Measurements from ENCODE around the gene SCFD2. TPM values are rescaled to one million over a fixed set of nuclear protein-coding genes. Genes with fewer than 3 reads are reported as not detected.

Gene SCFD2
- total and polyA plus RNA-seq, 2 donors (not counting 3 experiments of a cell fraction or from before 2014, with no cell fraction given), result 12.3 to 22.8 TPM

- H3K4me1 ChIP-seq (ENCODE audit: control insufficient read depth, extremely low read depth, insufficient read depth, low read length), result no peaks in the 10 kb centered on the region
- dilution Hi-C loops (cut with MboI; ENCODE audit: extremely low pct_ligation_motif_present, low sequenced_read_pairs), result no loop called here
Observed at GRCh38 chr4:53118676-53119075, 247.2 kb downstream of the SCFD2 start.

GRCh38 chr4:53116954-53117353, 248.9 kb downstream of the SCFD2 start:
- Histone ChIP-seq H3K4me1 (ENCODE audit: control insufficient read depth, extremely low read depth, insufficient read depth, low read length) (no peaks in the 10 kb centered on the region), H3K79me2 (ENCODE audit: control insufficient read depth, insufficient read depth, low read length) (no peaks in the 10 kb centered on the region), H3K4me3 (replicated peaks in 1 of 3; ENCODE audit: insufficient read depth in 1 of 3, low read depth in 1 of 3, low read length in 3 of 3) (no peak overlapping the region), H3K27me3 (ENCODE audit: control insufficient read depth in 2 of 2, insufficient read depth in 2 of 2, low read length in 2 of 2) (no peaks in the 10 kb centered on the region), H3K27ac (ENCODE audit: insufficient read depth, low read depth, low read length) (no peak overlapping the region), H3K9ac (replicated peaks; ENCODE audit: extremely low read depth, insufficient read depth, low read length) (no peak overlapping the region), H4K20me1 (replicated peaks; ENCODE audit: control insufficient read depth, extremely low read depth, insufficient read depth, low read length) (no peaks in the 10 kb centered on the region), H2AFZ (ENCODE audit: low read depth, low read length) (no peak overlapping the region), H3K9me1 (replicated peaks; ENCODE audit: control insufficient read depth, extremely low read depth, insufficient read depth, low read length) (no peaks in the 10 kb centered on the region), H3K36me3 (ENCODE audit: control insufficient read depth in 2 of 2, extremely low read depth in 1 of 2, insufficient read depth in 2 of 2, low read length in 2 of 2) (no peaks in the 10 kb centered on the region), H3K4me2 (ENCODE audit: insufficient read depth, low read length) (no peak overlapping the region), H3K9me3 (replicated peaks; ENCODE audit: control insufficient read depth, insufficient read depth, low read length) (no peaks in the 10 kb centered on the region)
- no peak for FAIRE-seq
- dilution Hi-C loops (cut with MboI; ENCODE audit: extremely low pct_ligation_motif_present, low sequenced_read_pairs) (no loop called here), intact Hi-C loops (cut with micrococcal nuclease) (no loop called here)
- ChIA-PET POLR2A (no interaction called here), CTCF (interaction anchor here (1.2 kb wide), 1 partner anchor 16 kb away, joined by 5 read pairs; no protein-coding TSS in a partner anchor)
- DNase-seq (ENCODE audit: low read depth, low spot score), result no peak
- TF ChIP-seq GATA2 (IDR thresholded peaks at IDR 0.05; ENCODE audit: insufficient read depth, insufficient read length, low read depth, low read length) (no peak), EZH2 (IDR thresholded peaks at IDR 0.05; ENCODE audit: borderline replicate concordance, low read depth, low read length, severe bottlenecking) (no peak), POLR2A (IDR thresholded peaks at IDR 0.05; ENCODE audit: low read depth, low read length) (no peak), MYC (IDR thresholded peaks at IDR 0.05; ENCODE audit: low read depth, low read length) (no peak), POLR2AphosphoS5 (IDR thresholded peaks at IDR 0.05; ENCODE audit: insufficient read depth, low read depth, low read length) (no peak), CTCF (IDR thresholded peaks at IDR 0.05; ENCODE audit: extremely low read depth in 1 of 2, insufficient read depth in 1 of 2, low read depth in 1 of 2, low read length in 2 of 2) (no peak), JUN (IDR thresholded peaks at IDR 0.05; ENCODE audit: borderline replicate concordance, insufficient read depth, insufficient read length, low read depth) (no peak), MAX (IDR thresholded peaks at IDR 0.05; ENCODE audit: insufficient read depth, insufficient read length) (no peak), FOS (IDR thresholded peaks at IDR 0.05; ENCODE audit: borderline replicate concordance, insufficient read depth, low read length) (no peak)
- no TSS peak for BruUV-seq (replicated peaks)

More at GRCh38 chr4:53118676-53119075, 247.2 kb downstream of the SCFD2 start:
- Histone ChIP-seq H3K79me2 (ENCODE audit: control insufficient read depth, insufficient read depth, low read length) (no peaks in the 10 kb centered on the region), H3K9me1 (replicated peaks; ENCODE audit: control insufficient read depth, extremely low read depth, insufficient read depth, low read length) (no peaks in the 10 kb centered on the region), H3K27ac (ENCODE audit: insufficient read depth, low read depth, low read length) (no peak overlapping the region), H2AFZ (ENCODE audit: low read depth, low read length) (no peak overlapping the region), H4K20me1 (replicated peaks; ENCODE audit: control insufficient read depth, extremely low read depth, insufficient read depth, low read length) (no peaks in the 10 kb centered on the region), H3K9ac (replicated peaks; ENCODE audit: extremely low read depth, insufficient read depth, low read length) (no peak overlapping the region), H3K27me3 (ENCODE audit: control insufficient read depth in 2 of 2, insufficient read depth in 2 of 2, low read length in 2 of 2) (no peaks in the 10 kb centered on the region), H3K4me2 (ENCODE audit: insufficient read depth, low read length) (no peak overlapping the region), H3K9me3 (replicated peaks; ENCODE audit: control insufficient read depth, insufficient read depth, low read length) (no peaks in the 10 kb centered on the region), H3K36me3 (ENCODE audit: control insufficient read depth in 2 of 2, extremely low read depth in 1 of 2, insufficient read depth in 2 of 2, low read length in 2 of 2) (no peaks in the 10 kb centered on the region), H3K4me3 (replicated peaks in 1 of 3; ENCODE audit: insufficient read depth in 1 of 3, low read depth in 1 of 3, low read length in 3 of 3) (no peak overlapping the region)
- FAIRE-seq (no peak), DNase-seq (ENCODE audit: low read depth, low spot score) (no peak)
- TF ChIP-seq FOS (IDR thresholded peaks at IDR 0.05; ENCODE audit: borderline replicate concordance, insufficient read depth, low read length) (no peak), POLR2AphosphoS5 (IDR thresholded peaks at IDR 0.05; ENCODE audit: insufficient read depth, low read depth, low read length) (no peak), GATA2 (IDR thresholded peaks at IDR 0.05; ENCODE audit: insufficient read depth, insufficient read length, low read depth, low read length) (no peak), MAX (IDR thresholded peaks at IDR 0.05; ENCODE audit: insufficient read depth, insufficient read length) (no peak), MYC (IDR thresholded peaks at IDR 0.05; ENCODE audit: low read depth, low read length) (no peak), POLR2A (IDR thresholded peaks at IDR 0.05; ENCODE audit: low read depth, low read length) (no peak)
- no TSS peak for BruUV-seq (replicated peaks)
- intact Hi-C loops (cut with micrococcal nuclease), result no loop called here
- ChIA-PET POLR2A (no interaction called here), CTCF (no interaction called here)
